ENCODE data around the gene THADA. TPM values are rescaled to one million over a fixed set of nuclear protein-coding genes. Genes with fewer than 3 reads are reported as not detected.

Gene THADA
- total RNA-seq, 1 experiment from 2014 or later, result 14.1 TPM

- no peaks in the 10 kb centered on the region for H3K4me1 ChIP-seq (replicated peaks)
- H3K4me3 ChIP-seq, result no peak overlapping the region
- H3K27ac ChIP-seq, result no peak overlapping the region
- no peak for DNase-seq (ENCODE audit: low read depth in 1 of 2, low spot score in 2 of 2)
- H3K36me3 ChIP-seq, result no peaks in the 10 kb centered on the region; the same call in none of the 2 replicates
- no peaks in the 10 kb centered on the region for H3K27me3 ChIP-seq (replicated peaks)
- H3K9me3 ChIP-seq (replicated peaks), result no peaks in the 10 kb centered on the region
These were observed 100.1 kb downstream of the THADA start for GRCh38 chr2:43495727-43496126.

GRCh38 chr2:43493954-43494353, 101.9 kb downstream of the THADA start:
- no peak for DNase-seq (ENCODE audit: low read depth in 1 of 2, low spot score in 2 of 2)
- Histone ChIP-seq H3K4me3 (no peak overlapping the region), H3K9me3 (replicated peaks) (no peaks in the 10 kb centered on the region), H3K4me1 (replicated peaks) (no peaks in the 10 kb centered on the region), H3K27ac (no peak overlapping the region), H3K27me3 (replicated peaks) (no peaks in the 10 kb centered on the region), H3K36me3 (no peaks in the 10 kb centered on the region; the same call in none of the 2 replicates)

- no peak for DNase-seq (ENCODE audit: low read depth in 1 of 2, low spot score in 2 of 2)
- H3K4me1 ChIP-seq (replicated peaks), result no peaks in the 10 kb centered on the region
- no peak overlapping the region for H3K27ac ChIP-seq
- no peak overlapping the region for H3K4me3 ChIP-seq
- no peaks in the 10 kb centered on the region for H3K9me3 ChIP-seq (replicated peaks)
- H3K27me3 ChIP-seq (replicated peaks), result no peaks in the 10 kb centered on the region
- no peaks in the 10 kb centered on the region for H3K36me3 ChIP-seq
These were observed 104.7 kb downstream of the THADA start for GRCh38 chr2:43491065-43491639.

GRCh38 chr2:43490252-43490786, 105.5 kb downstream of the THADA start:
- Histone ChIP-seq H3K9me3 (replicated peaks) (no peaks in the 10 kb centered on the region), H3K27ac (no peak overlapping the region), H3K4me1 (replicated peaks) (no peaks in the 10 kb centered on the region), H3K27me3 (replicated peaks) (no peaks in the 10 kb centered on the region), H3K36me3 (no peaks in the 10 kb centered on the region), H3K4me3 (no peak overlapping the region)
- no peak for DNase-seq (ENCODE audit: low read depth in 1 of 2, low spot score in 2 of 2)

- no peaks in the 10 kb centered on the region for H3K4me1 ChIP-seq (replicated peaks)
- H3K4me3 ChIP-seq, result no peak overlapping the region
- H3K27ac ChIP-seq, result no peak overlapping the region
- no peaks in the 10 kb centered on the region for H3K36me3 ChIP-seq
- H3K9me3 ChIP-seq (replicated peaks), result no peaks in the 10 kb centered on the region
- no peak for DNase-seq (ENCODE audit: low read depth in 1 of 2, low spot score in 2 of 2)
- no peaks in the 10 kb centered on the region for H3K27me3 ChIP-seq (replicated peaks)
These were observed 107.1 kb downstream of the THADA start for GRCh38 chr2:43488737-43489136.

GRCh38 chr2:43486603-43487002, 109.2 kb downstream of the THADA start:
- no peak overlapping the region for H3K4me3 ChIP-seq
- H3K27me3 ChIP-seq (replicated peaks), result no peaks in the 10 kb centered on the region
- DNase-seq (ENCODE audit: low read depth in 1 of 2, low spot score in 2 of 2), result no peak
- no peak overlapping the region for H3K27ac ChIP-seq
- H3K4me1 ChIP-seq (replicated peaks), result peaks cover 10% of the 10 kb centered on the region
- H3K9me3 ChIP-seq (replicated peaks), result no peaks in the 10 kb centered on the region
- no peaks in the 10 kb centered on the region; the same call in 1 of the 2 replicates for H3K36me3 ChIP-seq

GRCh38 chr2:43484323-43484930, 111.4 kb downstream of the THADA start:
- peaks cover 17% of the 10 kb centered on the region for H3K4me1 ChIP-seq (replicated peaks)
- H3K4me3 ChIP-seq, result no peak overlapping the region
- peak in 1 of 2 experiments; percentile 38 for DNase-seq (ENCODE audit: low read depth in 1 of 2, low spot score in 2 of 2)
- no peaks in the 10 kb centered on the region for H3K9me3 ChIP-seq (replicated peaks)
- peaks cover 3% of the 10 kb centered on the region; the same call in 1 of the 2 replicates for H3K36me3 ChIP-seq
- no peaks in the 10 kb centered on the region for H3K27me3 ChIP-seq (replicated peaks)
- no peak overlapping the region for H3K27ac ChIP-seq

GRCh38 chr2:43482961-43483360, 112.9 kb downstream of the THADA start:
- H3K27me3 ChIP-seq (replicated peaks), result no peaks in the 10 kb centered on the region
- no peak for DNase-seq (ENCODE audit: low read depth in 1 of 2, low spot score in 2 of 2)
- H3K4me3 ChIP-seq, result no peak overlapping the region
- peaks cover 3% of the 10 kb centered on the region; the same call in 1 of the 2 replicates for H3K36me3 ChIP-seq
- H3K27ac ChIP-seq, result no peak overlapping the region
- H3K4me1 ChIP-seq (replicated peaks), result peaks cover 26% of the 10 kb centered on the region
- H3K9me3 ChIP-seq (replicated peaks), result no peaks in the 10 kb centered on the region

GRCh38 chr2:43481927-43482542, 113.8 kb downstream of the THADA start:
- Histone ChIP-seq H3K9me3 (replicated peaks) (no peaks in the 10 kb centered on the region), H3K4me3 (no peak overlapping the region), H3K4me1 (replicated peaks) (peaks cover 26% of the 10 kb centered on the region), H3K36me3 (peaks cover 3% of the 10 kb centered on the region; the same call in 1 of the 2 replicates), H3K27ac (no peak overlapping the region), H3K27me3 (replicated peaks) (no peaks in the 10 kb centered on the region)
- no peak for DNase-seq (ENCODE audit: low read depth in 1 of 2, low spot score in 2 of 2)

- no peak overlapping the region for H3K27ac ChIP-seq
- peaks cover 26% of the 10 kb centered on the region for H3K4me1 ChIP-seq (replicated peaks)
- H3K36me3 ChIP-seq, result peaks cover 3% of the 10 kb centered on the region; the same call in 1 of the 2 replicates
- no peaks in the 10 kb centered on the region for H3K9me3 ChIP-seq (replicated peaks)
- no peak overlapping the region for H3K4me3 ChIP-seq
- H3K27me3 ChIP-seq (replicated peaks), result no peaks in the 10 kb centered on the region
- peak in 1 of 2 experiments; percentile 34 for DNase-seq (ENCODE audit: low read depth in 1 of 2, low spot score in 2 of 2)
These were observed 115.0 kb downstream of the THADA start for GRCh38 chr2:43480874-43481273.

- H3K4me1 ChIP-seq (replicated peaks), result peaks cover 26% of the 10 kb centered on the region
- no peaks in the 10 kb centered on the region for H3K27me3 ChIP-seq (replicated peaks)
- H3K9me3 ChIP-seq (replicated peaks), result no peaks in the 10 kb centered on the region
- DNase-seq (ENCODE audit: low read depth in 1 of 2, low spot score in 2 of 2), result no peak
- no peak overlapping the region for H3K27ac ChIP-seq
- peaks cover 3% of the 10 kb centered on the region; the same call in 1 of the 2 replicates for H3K36me3 ChIP-seq
- no peak overlapping the region for H3K4me3 ChIP-seq
These were observed 117.3 kb downstream of the THADA start for GRCh38 chr2:43478412-43479086.

- H3K27ac ChIP-seq, result no peak overlapping the region
- DNase-seq (ENCODE audit: low read depth in 1 of 2, low spot score in 2 of 2), result no peak
- H3K27me3 ChIP-seq (replicated peaks), result no peaks in the 10 kb centered on the region
- H3K9me3 ChIP-seq (replicated peaks), result no peaks in the 10 kb centered on the region
- no peak overlapping the region for H3K4me3 ChIP-seq
- H3K36me3 ChIP-seq, result 0 out of 2 replicates have a peak, but pooled peaks cover 3% of the 10 kb centered on the region
- peaks cover 11% of the 10 kb centered on the region for H3K4me1 ChIP-seq (replicated peaks)
These were observed 119.9 kb downstream of the THADA start for GRCh38 chr2:43475922-43476321.

GRCh38 chr2:43475137-43475846, 120.5 kb downstream of the THADA start:
- no peak overlapping the region for H3K27ac ChIP-seq
- peaks cover 9% of the 10 kb centered on the region for H3K4me1 ChIP-seq (replicated peaks)
- H3K27me3 ChIP-seq (replicated peaks), result no peaks in the 10 kb centered on the region
- no peak overlapping the region for H3K4me3 ChIP-seq
- 0 out of 2 replicates have a peak, but pooled peaks cover 3% of the 10 kb centered on the region for H3K36me3 ChIP-seq
- DNase-seq (ENCODE audit: low read depth in 1 of 2, low spot score in 2 of 2), result no peak
- no peaks in the 10 kb centered on the region for H3K9me3 ChIP-seq (replicated peaks)

Data from SJSA1 (cell line).